ENCODE data around the gene MAST4.

GRCh38 chr5:67003935-67004729, 407.9 kb downstream of the MAST4 start:
- TF ChIP-seq, protein P1, sequence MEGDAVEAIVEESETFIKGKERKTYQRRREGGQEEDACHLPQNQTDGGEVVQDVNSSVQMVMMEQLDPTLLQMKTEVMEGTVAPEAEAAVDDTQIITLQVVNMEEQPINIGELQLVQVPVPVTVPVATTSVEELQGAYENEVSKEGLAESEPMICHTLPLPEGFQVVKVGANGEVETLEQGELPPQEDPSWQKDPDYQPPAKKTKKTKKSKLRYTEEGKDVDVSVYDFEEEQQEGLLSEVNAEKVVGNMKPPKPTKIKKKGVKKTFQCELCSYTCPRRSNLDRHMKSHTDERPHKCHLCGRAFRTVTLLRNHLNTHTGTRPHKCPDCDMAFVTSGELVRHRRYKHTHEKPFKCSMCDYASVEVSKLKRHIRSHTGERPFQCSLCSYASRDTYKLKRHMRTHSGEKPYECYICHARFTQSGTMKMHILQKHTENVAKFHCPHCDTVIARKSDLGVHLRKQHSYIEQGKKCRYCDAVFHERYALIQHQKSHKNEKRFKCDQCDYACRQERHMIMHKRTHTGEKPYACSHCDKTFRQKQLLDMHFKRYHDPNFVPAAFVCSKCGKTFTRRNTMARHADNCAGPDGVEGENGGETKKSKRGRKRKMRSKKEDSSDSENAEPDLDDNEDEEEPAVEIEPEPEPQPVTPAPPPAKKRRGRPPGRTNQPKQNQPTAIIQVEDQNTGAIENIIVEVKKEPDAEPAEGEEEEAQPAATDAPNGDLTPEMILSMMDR (IDR thresholded peaks at IDR 0.05; ENCODE audit: low read depth, low read length, poor library complexity, severe bottlenecking), result peak; percentile 7
- no peak for TF ChIP-seq EZH2phosphoT487 (IDR thresholded peaks at IDR 0.05; ENCODE audit: borderline replicate concordance, low read length)

Measured in DOHH2 (cell line).